Measurements from ENCODE around the gene SMC2.

SMC2 gene

GRCh38 chr9:104093647-104094533 lies at the start of gene SMC2:
Gene SMC2, plus strand, starts transcription at chr9:104094309. Its CDS starts 1,076 bp downstream, at chr9:104095385.
- DNase-seq (ENCODE audit: low read depth in 2 of 2) = peak; percentile 84 to 88

DNA sequence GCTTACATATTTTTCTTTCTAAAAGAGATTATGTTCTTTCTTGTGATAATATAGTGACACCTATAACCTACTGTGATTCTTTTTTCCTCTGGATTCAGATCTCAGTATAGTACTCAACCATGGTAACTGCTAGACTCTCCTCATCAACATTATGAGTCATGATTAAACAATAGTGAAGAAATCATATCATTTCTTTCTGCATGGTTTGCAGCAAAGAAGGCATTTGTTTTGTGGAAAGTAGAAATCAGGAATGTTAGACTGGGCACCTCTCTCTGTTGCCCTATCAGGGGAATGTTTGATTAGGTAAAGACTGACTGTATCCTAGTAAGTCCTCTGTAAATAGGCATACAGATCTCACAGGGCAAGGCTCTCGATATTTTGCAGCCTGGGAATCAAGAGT lies 25.6 kb upstream of the SMC2 start:
- DNase-seq (ENCODE audit: low read depth in 2 of 2) = no peak

DNA sequence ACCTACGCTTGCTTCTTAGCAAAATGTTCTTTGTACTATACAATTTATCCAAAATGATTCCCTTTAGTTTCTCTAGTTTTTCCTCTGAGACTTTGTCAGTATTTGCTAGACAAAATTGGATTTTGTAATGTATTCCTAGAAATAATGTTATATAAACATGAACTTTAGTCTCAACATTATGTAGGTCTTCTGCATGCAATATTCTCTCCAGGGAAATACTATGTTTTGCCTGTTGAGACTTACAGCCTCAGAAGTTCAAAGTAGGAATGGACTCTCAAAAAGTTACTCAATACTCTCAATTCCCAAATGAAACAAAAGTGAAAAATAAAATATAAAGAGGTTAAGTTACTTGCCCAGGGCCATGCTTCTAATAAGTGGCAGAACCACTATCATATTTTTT lies 24.8 kb upstream of the SMC2 start:
- DNase-seq (ENCODE audit: low read depth in 2 of 2) = no peak

DNA sequence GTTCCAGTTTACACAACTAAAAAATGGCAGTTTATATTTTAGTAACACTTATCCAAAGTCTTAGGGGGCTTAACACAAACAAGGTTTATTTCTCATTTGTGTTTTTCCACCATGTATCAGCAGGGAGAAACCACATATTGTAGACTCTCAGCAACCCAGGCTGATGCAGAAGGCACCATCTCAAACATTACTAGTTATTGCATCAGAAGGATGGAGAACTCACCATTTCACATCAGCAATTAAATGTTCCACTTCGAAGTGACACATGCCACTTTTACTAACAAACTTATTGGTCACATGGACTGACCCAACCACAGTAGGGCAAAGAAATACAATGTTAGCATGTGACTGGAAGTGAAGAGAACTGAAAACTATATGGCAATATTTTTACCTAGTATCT lies 22.5 kb upstream of the SMC2 start:
- no peak for DNase-seq (ENCODE audit: low read depth in 2 of 2)

DNA sequence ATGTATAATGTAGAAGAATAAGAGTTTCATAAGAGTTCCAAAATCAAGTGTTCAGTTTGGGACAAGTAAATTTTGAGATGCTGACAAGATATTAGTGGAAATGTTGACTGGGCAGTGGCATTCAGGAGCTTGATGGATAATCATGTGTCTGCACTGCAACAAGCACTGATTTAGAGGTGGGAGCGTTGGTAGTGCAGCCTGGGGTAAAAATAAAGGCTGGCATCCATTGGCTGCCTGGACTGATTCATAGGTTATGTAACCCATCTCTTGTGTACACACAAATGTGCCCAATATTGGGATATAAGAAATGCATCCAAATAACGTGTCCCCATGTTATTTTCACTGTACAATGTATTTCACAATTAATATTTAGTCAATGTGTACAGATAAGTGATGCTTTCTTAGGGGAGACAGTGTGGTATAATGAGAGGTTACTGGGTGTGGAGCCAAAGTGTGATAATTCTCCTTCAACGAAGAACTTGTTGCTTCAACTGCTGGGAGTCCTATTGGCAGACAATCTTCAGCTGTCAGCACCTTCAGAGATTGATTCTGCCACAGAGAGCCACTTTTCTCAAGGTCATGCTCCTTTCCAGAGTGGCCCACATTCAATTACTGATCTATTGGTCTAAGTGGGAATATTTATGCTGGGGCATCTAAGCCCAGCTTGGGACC lies 20.9 kb upstream of the SMC2 start:
- no peak for DNase-seq (ENCODE audit: low read depth in 2 of 2)

DNA sequence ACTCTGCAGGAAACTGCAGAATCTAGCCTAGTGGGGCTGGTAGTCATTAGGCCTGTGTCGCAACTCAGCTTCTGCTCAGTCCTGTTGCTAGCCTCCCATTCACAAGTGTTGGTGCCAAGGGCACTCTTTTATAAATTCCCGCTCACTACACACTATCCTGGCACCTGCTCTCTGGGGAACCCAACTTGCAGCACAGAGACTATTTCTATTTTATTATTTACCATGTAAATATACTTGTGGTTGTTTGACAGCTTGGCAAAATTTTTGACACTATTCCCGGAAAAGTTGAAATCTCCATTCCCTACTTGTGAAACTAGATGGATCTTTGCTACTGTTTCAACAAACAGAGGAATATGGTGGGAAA lies 20.4 kb upstream of the SMC2 start:
- no peak for DNase-seq (ENCODE audit: low read depth in 2 of 2)

DNA sequence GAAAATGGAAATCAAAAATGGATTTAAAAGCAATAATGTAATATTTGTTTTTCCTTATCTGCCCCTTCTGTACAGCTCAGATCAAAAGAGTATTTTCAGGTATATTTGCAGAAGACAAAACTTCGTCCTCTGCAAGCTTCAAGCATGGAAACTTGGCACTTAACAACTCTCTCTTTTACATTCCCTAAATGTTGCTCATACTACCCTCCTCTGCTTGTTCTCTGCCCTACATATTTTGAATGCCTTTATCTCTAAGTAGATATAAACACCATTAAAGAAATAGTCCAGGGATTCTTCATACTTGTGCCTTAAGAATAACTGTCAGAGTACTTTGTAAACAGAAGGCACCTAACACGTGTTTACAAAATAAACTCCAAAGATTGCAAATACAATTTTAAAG lies 19.2 kb upstream of the SMC2 start:
- DNase-seq (ENCODE audit: low read depth in 2 of 2) = no peak

- DNase-seq (ENCODE audit: low read depth in 2 of 2) = no peak
Measured at GRCh38 chr9:104075801-104076753, 18.0 kb upstream of the SMC2 start.

- DNase-seq (ENCODE audit: low read depth in 2 of 2) = no peak
Measured at GRCh38 chr9:104078596-104078995, 15.5 kb upstream of the SMC2 start.

GRCh38 chr9:104080983-104081382 lies 13.1 kb upstream of the SMC2 start:
- no peak for DNase-seq (ENCODE audit: low read depth in 2 of 2)

- no peak for DNase-seq (ENCODE audit: low read depth in 2 of 2)
Measured at GRCh38 chr9:104082168-104082567, 11.9 kb upstream of the SMC2 start.

GRCh38 chr9:104085525-104085924 lies 8.6 kb upstream of the SMC2 start:
- no peak for DNase-seq (ENCODE audit: low read depth in 2 of 2)

DNA sequence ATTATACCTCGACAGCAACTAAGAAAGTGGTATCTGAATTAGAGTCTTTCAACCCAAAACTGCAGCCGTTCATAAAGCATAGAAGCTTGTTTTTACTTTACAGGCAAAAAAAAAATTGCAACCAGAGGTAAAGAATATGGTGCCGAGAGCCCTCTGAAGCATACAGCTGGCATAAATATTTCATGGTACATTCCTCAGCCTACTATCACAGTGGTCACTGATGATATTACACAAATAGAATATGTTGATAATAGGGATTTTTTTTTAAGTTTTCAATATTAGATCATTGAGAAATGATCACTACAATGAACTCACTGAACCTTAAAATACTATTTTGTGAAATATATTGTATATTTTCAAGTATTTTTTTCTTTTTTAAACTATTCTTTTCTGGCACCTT lies 6.2 kb upstream of the SMC2 start:
- no peak for DNase-seq (ENCODE audit: low read depth in 2 of 2)

DNA sequence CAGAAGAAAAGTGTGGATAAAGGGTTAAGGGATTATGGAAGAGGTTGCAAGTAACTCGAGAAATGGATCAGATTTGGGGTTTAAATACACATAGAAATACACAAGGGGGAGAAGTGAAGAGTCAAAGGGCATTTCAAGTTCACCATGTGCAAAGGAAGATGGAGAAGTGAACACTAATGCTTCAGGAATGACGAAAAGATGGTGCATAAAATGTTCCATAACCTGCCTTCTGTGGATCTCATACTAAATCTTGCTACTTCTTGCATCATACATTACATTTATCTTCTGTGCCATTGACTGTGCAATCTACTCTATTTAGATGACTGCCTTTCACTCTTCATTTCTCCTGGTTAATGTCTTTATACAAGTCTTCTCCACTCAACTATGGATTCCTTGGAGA lies 5.7 kb upstream of the SMC2 start:
- no peak for DNase-seq (ENCODE audit: low read depth in 2 of 2)

- DNase-seq (ENCODE audit: low read depth in 2 of 2) = no peak
Measured at GRCh38 chr9:104090578-104090977, 3.5 kb upstream of the SMC2 start.

GRCh38 chr9:104091116-104091515 lies 3.0 kb upstream of the SMC2 start:
- DNase-seq (ENCODE audit: low read depth in 2 of 2) = no peak

DNA sequence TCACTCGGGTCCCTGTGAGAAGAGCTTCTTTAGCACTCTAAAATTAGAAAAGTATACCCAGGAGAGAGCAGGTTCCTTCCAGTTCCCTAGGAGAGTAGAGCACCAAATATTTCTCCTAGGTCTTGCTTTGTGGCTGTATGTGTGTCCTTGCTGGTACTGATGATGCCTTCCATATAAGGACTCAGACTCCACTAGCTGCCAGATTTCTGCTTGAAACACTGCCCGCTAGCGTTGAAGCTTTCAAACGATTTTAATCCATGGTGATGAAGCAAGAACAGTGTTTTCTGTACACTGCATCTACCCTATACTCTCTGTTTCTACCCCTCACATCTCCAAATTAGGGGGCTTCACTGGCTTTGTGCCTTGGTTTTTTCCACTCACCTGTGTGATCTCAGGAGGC lies 2.4 kb upstream of the SMC2 start:
- DNase-seq (ENCODE audit: low read depth in 2 of 2) = no peak

GRCh38 chr9:104092192-104092591 lies 1.9 kb upstream of the SMC2 start:
- DNase-seq (ENCODE audit: low read depth in 2 of 2) = no peak

GRCh38 chr9:104092875-104093600 lies 1.1 kb upstream of the SMC2 start:
- no peak for DNase-seq (ENCODE audit: low read depth in 2 of 2)

- no peak for DNase-seq (ENCODE audit: low read depth in 2 of 2)
Measured at GRCh38 chr9:104094534-104095015, 466 bp downstream of the SMC2 start.

DNA sequence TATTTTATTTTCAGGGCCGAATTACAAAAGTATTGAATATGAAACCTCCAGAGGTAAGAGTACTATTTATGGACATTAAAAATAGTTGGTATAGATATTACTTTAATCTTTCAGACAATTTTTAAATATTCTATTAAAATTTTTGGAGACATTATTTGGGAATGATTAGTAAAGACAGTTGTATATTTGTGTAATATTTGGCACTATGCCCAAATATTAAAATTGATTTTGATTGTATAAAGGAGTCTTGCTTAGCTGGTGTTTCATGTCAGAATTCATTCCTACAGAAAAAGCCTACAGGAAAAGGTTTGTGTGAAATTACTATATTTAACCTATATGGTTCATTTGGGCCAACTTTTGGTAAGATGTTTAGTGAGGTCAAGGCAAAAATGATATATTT lies 5.5 kb downstream of the SMC2 start:
- no peak for DNase-seq (ENCODE audit: low read depth in 2 of 2)
